Spleen (tissue), 11 donors: ENCODE results near the gene DNAAF2. TPM values are rescaled to one million over a fixed set of nuclear protein-coding genes. Genes with fewer than 3 reads are reported as not detected.
"Not testable (repeated sequence)": the region's sequence is repeated elsewhere in the genome, so short reads cannot be mapped to it uniquely, and the experiment has no call there.

Experiments used
- DNase-seq: peaks from one replicate; pipeline ENCODE4 v3.0.0-alpha.2; 2020
- H3K27ac ChIP-seq, 8 donors: fragments of 200-600 bp; sonication (generic) in 7 of 8; 1 replicate in 4 of 8; 2 replicates in 4 of 8; pipeline versions ENCODE4 v1.5.0 to v1.8.0; 2016 to 2021; ENCODE audit warnings: inconsistent platforms in 4 of 8, mild to moderate bottlenecking in 4 of 8, moderate library complexity in 1 of 8
- H3K27me3 ChIP-seq, 7 donors: fragments of 200-600 bp; sonication (generic) in 6 of 7; replicated peaks in 1 of 7; 1 replicate in 4 of 7; 2 replicates in 3 of 7; pipeline versions ENCODE4 v1.5.0 to v1.8.0; 2016 to 2021; ENCODE audit warnings: inconsistent platforms in 3 of 7, mild to moderate bottlenecking in 1 of 7
- H3K36me3 ChIP-seq, 6 donors: fragments of 200-600 bp; sonication (generic) in 5 of 6; 1 replicate in 4 of 6; 2 replicates in 2 of 6; pipeline versions ENCODE4 v1.5.0 to v1.8.0; 2016 to 2021; ENCODE audit warnings: inconsistent platforms in 2 of 6
- H3K4me1 ChIP-seq, 6 donors: fragments of 200-600 bp; sonication (generic) in 5 of 6; 1 replicate in 3 of 6; 2 replicates in 3 of 6; pipeline versions ENCODE4 v1.5.0 to v1.8.0; 2016 to 2021; ENCODE audit warnings: inconsistent platforms in 3 of 6
- H3K4me3 ChIP-seq, 8 donors: fragments of 200-600 bp; sonication (generic) in 7 of 8; 1 replicate in 4 of 8; 2 replicates in 4 of 8; pipeline versions ENCODE4 v1.5.0 to v1.8.0; 2016 to 2021; ENCODE audit warnings: inconsistent platforms in 4 of 8, mild to moderate bottlenecking in 4 of 8, moderate library complexity in 2 of 8
- H3K9me3 ChIP-seq, 8 donors: fragments of 200-600 bp; sonication (generic) in 7 of 8; 1 replicate in 4 of 8; 2 replicates in 4 of 8; pipeline versions ENCODE4 v1.5.0 to v1.8.0; 2016 to 2021; ENCODE audit warnings: inconsistent platforms in 4 of 8
- CTCF ChIP-seq, 11 experiments: fragments of 200-600 bp in 7 of 11; fragments of 450-650 bp in 4 of 11; sonication (generic) in 4 of 11; IDR thresholded peaks in 8 of 11; conservative IDR thresholded peaks in 3 of 11; 1 replicate in 7 of 11; 2 replicates in 4 of 11; pipeline versions ENCODE4 v1.4.0 to v1.8.0; 2016 to 2021; ENCODE audit warnings: antibody characterized with exemption in 11 of 11, inconsistent platforms in 4 of 11, mild to moderate bottlenecking in 1 of 11
- POLR2A ChIP-seq, 3 donors: fragments of 450-650 bp; IDR thresholded peaks; one replicate each; pipeline ENCODE4 v1.5.1; 2017; ENCODE audit warnings: antibody characterized with exemption in 3 of 3, mild to moderate bottlenecking in 1 of 3
- POLR2AphosphoS5 ChIP-seq, 3 donors: sonication (generic); formaldehyde crosslinking; IDR thresholded peaks; one replicate each; pipeline ENCODE4 v1.5.1; 2017; ENCODE audit warnings: antibody characterized with exemption in 3 of 3
- WGBS, 5 donors: extraction: QIAGEN DNeasy Blood & Tissue Kit in 3 of 5; methylation state at CpG; one replicate each; pipeline versions ENCODE4 v1.1.5 to v1.1.7; 2013 to 2018; 5-methylcytosine and 5-hydroxymethylcytosine counted together
- intact Hi-C: fragments of 100-400 bp; cut with DNase I; formaldehyde crosslinking; loops from one replicate; pipeline ENCODE4 v1.15.0; 2023; ENCODE audit warnings: low total_unique reads
- polyA plus RNA-seq, 3 donors: library from polyadenylated mRNA; stranded (reverse); fragments of 200-250 nt; gene quantifications; one replicate each; pipeline ENCODE4 v1.2.1, GENCODE V29; 2013
- total RNA-seq, 7 donors: library from RNA; depleted of rRNA in 3 of 7; stranded (reverse); fragments of >200 nt in 3 of 7; fragmentation: NEBNext Ultra II Directional in 4 of 7; extraction: Animal tissue kit (Norgen Biotek cat#: 25700) in 4 of 7; gene quantifications; one replicate each; pipeline versions ENCODE4 v1.1.0 to v1.2.1, GENCODE V29; 2016 to 2021
- donor health status: healthy with polysubstance abuse.
- donor health status: DM: no; HTN: no; CAD: no; lungs with moderate emphysema.
- donor health status: DM: no; HTN: no; CAD: no.
- donor health status: Bipolar disorder and iron deficiency.
- donor health status: healthy.
- donor health status: DM: no; HTN: no; CAD: no.
- donor health status: DM: yes; HTN: yes; CAD: no.

DNAAF2 gene
- total and polyA plus RNA-seq, 10 donors = 3.9 to 10.1 (median 6.5) TPM

DNA sequence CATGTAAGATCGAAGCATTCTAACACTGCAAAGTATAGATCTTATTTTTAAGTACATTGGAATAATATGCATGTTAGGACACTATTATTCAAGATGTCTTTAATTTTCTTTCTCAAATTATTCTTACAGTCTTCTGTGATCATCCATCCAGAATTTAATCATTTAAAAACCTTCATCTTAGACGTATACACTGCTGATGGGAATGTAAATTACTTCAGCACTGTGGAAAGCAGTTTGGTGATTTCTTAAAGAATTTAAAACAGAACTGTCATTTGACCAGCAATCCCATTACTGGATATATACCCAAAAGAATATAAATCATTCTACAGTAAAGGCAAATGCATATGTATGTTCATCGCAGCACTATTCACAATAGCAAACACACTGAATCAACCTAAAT lies 45.7 kb downstream of the DNAAF2 start:
- WGBS, 5 donors = 92 to 96% (median 95%) methylated on average over 3 of the region's 3 CpGs

GRCh38 chr14:49586673-49587460 lies 48.2 kb downstream of the DNAAF2 start:
- TF ChIP-seq POLR2A (IDR thresholded peaks at IDR 0.05) (no peak), CTCF (IDR thresholded peaks at IDR 0.05 in 8 of 11, conservative IDR thresholded peaks at IDR 0.05 in 3 of 11) (peak; percentile 64 to 90 (median 79))
- no peak for DNase-seq
- intact Hi-C loops = no loop called here
- Histone ChIP-seq H3K9me3 (no peaks in the 10 kb centered on the region), H3K36me3 (peaks cover 0 to 31% (median 21%) of the 10 kb centered on the region in 6 donors), H3K27me3 (no peaks in the 10 kb centered on the region), H3K27ac (peak overlapping the region; percentile 91 to 98 (median 96)), H3K4me3 (peak overlapping the region; percentile 16 to 95 (median 82)), H3K4me1 (peaks cover 21 to 47% (median 41%) of the 10 kb centered on the region in 6 donors)
- 1 to 5% (median 2%) methylated on average over 11 to 14 of the region's 21 CpGs for WGBS, 5 donors

More for the DNA sequence above, 45.7 kb downstream of the DNAAF2 start:
- Histone ChIP-seq H3K4me1 (peaks cover 6 to 38% (median 20%) of the 10 kb centered on the region in 6 donors), H3K27ac (no peak overlapping the region), H3K9me3 (no peaks in the 10 kb centered on the region), H3K4me3 (no peak overlapping the region), H3K27me3 (no peaks in the 10 kb centered on the region), H3K36me3 (peaks cover 0 to 6% (median 1%) of the 10 kb centered on the region in 6 donors)
- intact Hi-C loops = no loop called here
- no peak for DNase-seq
- TF ChIP-seq CTCF (IDR thresholded peaks at IDR 0.05 in 8 of 11, conservative IDR thresholded peaks at IDR 0.05 in 3 of 11) (no peak), POLR2A (IDR thresholded peaks at IDR 0.05) (no peak), POLR2AphosphoS5 (IDR thresholded peaks at IDR 0.05) (no peak)

GRCh38 chr14:49585803-49586672 lies 49.0 kb downstream of the DNAAF2 start, which contains the start of gene RPS29:
RPS29 (minus strand) TSS chr14:49586380; CDS start chr14:49586346, 34 bp downstream.
- Histone ChIP-seq H3K36me3 (peaks cover 0 to 39% (median 21%) of the 10 kb centered on the region in 6 donors), H3K4me1 (peaks cover 21 to 55% (median 44%) of the 10 kb centered on the region in 6 donors), H3K27ac (peak within 1 kb of the TSS; percentile 91 to 98 (median 96)), H3K27me3 (no peaks in the 10 kb centered on the region), H3K9me3 (no peaks in the 10 kb centered on the region), H3K4me3 (peak within 1 kb of the TSS; percentile 68 to 95 (median 86))
- TF ChIP-seq POLR2AphosphoS5 (IDR thresholded peaks at IDR 0.05) = peak; percentile 94 to 99 (median 95)
- no peak for TF ChIP-seq CTCF (IDR thresholded peaks at IDR 0.05 in 8 of 11, conservative IDR thresholded peaks at IDR 0.05 in 3 of 11)
- peak in 2 of 3 donors; percentile 73 to 75 for TF ChIP-seq POLR2A (IDR thresholded peaks at IDR 0.05)
- intact Hi-C loops = no loop called here
- peak; percentile 98 for DNase-seq
- 0 to 1% (median 0%) methylated on average over 31 to 54 of the region's 55 CpGs for WGBS, 5 donors

DNA sequence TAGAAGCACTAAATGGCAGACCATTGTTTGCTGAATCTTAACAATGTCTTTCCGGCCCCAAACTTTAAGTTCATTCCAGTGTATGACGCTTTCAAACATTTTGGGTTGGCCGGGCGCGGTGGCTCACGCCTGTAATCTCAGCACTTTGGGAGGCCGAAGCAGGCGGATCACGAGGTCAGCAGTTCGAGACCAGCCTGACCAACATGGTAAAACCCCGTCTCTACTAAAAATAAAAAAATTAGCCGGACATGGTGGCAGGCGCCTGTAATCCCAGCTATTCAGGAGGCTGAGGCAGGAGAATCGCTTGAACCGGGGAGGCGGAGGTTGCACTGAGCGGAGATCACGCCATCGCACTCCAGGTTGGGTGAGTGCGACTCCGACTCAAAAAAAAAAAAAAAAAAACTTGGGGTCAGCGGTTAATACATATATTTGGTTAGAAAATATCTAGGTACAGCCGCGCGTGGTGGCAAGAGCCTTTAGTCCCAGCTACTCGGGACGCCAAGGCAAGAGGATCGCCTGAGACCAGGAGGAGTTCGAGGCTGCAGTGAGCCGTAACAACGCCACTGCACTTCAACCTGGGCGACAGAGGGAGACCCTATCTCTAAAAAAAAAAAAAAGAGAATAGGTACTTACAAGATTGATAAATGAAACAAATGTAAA lies 49.9 kb downstream of the DNAAF2 start:
- DNase-seq, intact Hi-C loops, H3K9me3 ChIP-seq, H3K27me3 ChIP-seq: not testable (repeated sequence)
- Histone ChIP-seq H3K4me3 (peak overlapping the region; percentile 68 to 95 (median 86)), H3K36me3 (peaks cover 0 to 39% (median 21%) of the 10 kb centered on the region in 6 donors), H3K4me1 (peaks cover 21 to 64% (median 46%) of the 10 kb centered on the region in 6 donors), H3K27ac (peak overlapping the region in 7 of 8 donors; percentile 91 to 98 (median 96))
- WGBS, 5 donors = 10 to 19% (median 15%) methylated on average over 32 of the region's 32 CpGs
